Measurements from ENCODE around the gene STARD9.
A peak's percentile ranks its signal among the peaks of the same experiment; 100 is the strongest.

Gene STARD9

DNA sequence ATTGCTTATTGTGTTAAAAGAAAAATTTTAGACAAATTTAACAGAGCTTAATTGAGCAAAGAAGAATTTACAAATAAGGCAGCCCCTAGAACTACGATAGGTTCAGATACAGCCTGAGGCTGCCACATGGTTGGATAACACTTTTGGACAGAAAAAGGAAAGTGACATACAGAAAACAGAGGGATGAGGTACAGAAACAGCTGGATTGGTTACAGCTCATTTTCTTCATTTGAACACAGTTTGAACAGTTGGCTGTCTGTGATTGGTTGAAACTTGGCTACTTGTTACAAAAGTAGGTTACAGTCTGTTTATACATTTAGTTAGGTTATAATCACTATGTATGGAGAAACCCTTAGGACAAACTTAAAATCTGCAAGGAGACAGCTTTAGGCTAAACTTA lies 46.0 kb downstream of the STARD9 start:
- no peak overlapping the region for H3K4me3 ChIP-seq (ENCODE audit: low read length, poor library complexity, severe bottlenecking)
- no peaks in the 10 kb centered on the region for H3K9me3 ChIP-seq (ENCODE audit: insufficient read depth, low read depth, low read length)
- no peaks in the 10 kb centered on the region for H3K9me2 ChIP-seq (replicated peaks; ENCODE audit: low read depth, low read length)
- H4K20me1 ChIP-seq (ENCODE audit: insufficient read depth, low read length, poor library complexity, severe bottlenecking): no peaks in the 10 kb centered on the region
- peaks cover 3% of the 10 kb centered on the region; the same call in 1 of the 2 replicates for H3F3A ChIP-seq (ENCODE audit: low read depth)
- H3K27me3 ChIP-seq (ENCODE audit: insufficient read depth, low read length, poor library complexity, severe bottlenecking): no peaks in the 10 kb centered on the region
- H3K4me1 ChIP-seq (ENCODE audit: insufficient read depth, low read length, poor library complexity, severe bottlenecking): peaks cover 36% of the 10 kb centered on the region
- H3K9ac ChIP-seq (ENCODE audit: low read depth, low read length, poor library complexity, severe bottlenecking): no peak overlapping the region
- no peak overlapping the region for H2AFZ ChIP-seq (ENCODE audit: low read length)
- H3K79me2 ChIP-seq (ENCODE audit: insufficient read depth, low read length): peaks cover 13% of the 10 kb centered on the region; the same call in 1 of the 2 replicates
- TF ChIP-seq, protein P1, sequence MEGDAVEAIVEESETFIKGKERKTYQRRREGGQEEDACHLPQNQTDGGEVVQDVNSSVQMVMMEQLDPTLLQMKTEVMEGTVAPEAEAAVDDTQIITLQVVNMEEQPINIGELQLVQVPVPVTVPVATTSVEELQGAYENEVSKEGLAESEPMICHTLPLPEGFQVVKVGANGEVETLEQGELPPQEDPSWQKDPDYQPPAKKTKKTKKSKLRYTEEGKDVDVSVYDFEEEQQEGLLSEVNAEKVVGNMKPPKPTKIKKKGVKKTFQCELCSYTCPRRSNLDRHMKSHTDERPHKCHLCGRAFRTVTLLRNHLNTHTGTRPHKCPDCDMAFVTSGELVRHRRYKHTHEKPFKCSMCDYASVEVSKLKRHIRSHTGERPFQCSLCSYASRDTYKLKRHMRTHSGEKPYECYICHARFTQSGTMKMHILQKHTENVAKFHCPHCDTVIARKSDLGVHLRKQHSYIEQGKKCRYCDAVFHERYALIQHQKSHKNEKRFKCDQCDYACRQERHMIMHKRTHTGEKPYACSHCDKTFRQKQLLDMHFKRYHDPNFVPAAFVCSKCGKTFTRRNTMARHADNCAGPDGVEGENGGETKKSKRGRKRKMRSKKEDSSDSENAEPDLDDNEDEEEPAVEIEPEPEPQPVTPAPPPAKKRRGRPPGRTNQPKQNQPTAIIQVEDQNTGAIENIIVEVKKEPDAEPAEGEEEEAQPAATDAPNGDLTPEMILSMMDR (conservative IDR thresholded peaks at IDR 0.05; ENCODE audit: low read length): no peak
- TF ChIP-seq EZH2phosphoT487 (IDR thresholded peaks at IDR 0.05; ENCODE audit: borderline replicate concordance): no peak
- H3K36me3 ChIP-seq (ENCODE audit: insufficient read depth, low read length): no peaks in the 10 kb centered on the region
- H3K4me2 ChIP-seq (ENCODE audit: low read depth, low read length, poor library complexity, severe bottlenecking): peak overlapping the region; percentile 3

DNA sequence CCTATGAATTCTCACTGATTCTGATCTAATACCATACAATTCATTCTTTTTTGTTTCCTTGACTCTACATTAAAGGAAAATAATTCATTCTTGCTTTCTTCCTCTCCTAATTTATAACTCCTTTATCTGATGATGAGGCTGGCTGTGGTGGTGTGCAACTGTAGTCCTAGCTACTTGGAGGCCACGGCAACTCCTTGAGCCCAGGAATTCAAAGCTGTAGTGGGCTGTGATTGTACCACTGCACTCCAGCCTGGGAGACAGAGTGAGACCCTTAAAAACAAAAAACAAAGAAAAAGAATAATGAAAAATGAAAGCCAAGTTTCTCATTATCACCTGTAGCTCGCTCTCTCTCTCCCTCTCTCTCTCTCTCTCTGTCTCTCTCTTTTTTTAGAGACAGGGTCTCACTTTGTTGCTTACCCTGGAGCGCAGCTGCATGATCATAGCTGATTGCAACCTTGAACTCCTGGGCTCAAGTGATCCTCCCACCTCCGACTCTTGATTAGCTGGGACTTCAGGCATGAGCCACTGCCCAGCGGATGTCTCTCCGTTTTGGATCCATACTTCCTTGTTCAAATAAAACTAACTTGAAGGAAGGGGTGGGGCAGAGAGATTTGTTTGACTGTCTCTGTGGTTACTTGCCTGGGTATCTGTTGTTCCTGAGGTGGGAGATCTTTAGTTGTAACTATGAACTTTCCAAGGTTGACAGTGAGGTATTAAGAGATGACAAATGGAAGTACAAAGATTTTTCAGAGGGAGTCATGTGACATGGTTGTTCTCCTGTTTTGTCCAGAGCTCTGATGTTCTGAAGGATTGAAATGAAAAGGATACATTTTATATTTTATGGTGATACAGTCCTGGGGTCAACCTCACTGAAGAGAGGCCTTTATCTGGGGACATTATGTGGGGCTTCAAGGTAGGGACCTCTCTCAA lies 46.9 kb downstream of the STARD9 start:
- Histone ChIP-seq H3K4me1 (ENCODE audit: insufficient read depth, low read length, poor library complexity, severe bottlenecking) (peaks cover 36% of the 10 kb centered on the region), H3K36me3 (ENCODE audit: insufficient read depth, low read length) (no peaks in the 10 kb centered on the region), H3K9me3 (ENCODE audit: insufficient read depth, low read depth, low read length) (no peaks in the 10 kb centered on the region), H3K4me2 (ENCODE audit: low read depth, low read length, poor library complexity, severe bottlenecking) (peak overlapping the region; percentile 3), H3K9me2 (replicated peaks; ENCODE audit: low read depth, low read length) (no peaks in the 10 kb centered on the region), H3K27me3 (ENCODE audit: insufficient read depth, low read length, poor library complexity, severe bottlenecking) (no peaks in the 10 kb centered on the region), H4K20me1 (ENCODE audit: insufficient read depth, low read length, poor library complexity, severe bottlenecking) (no peaks in the 10 kb centered on the region), H3F3A (ENCODE audit: low read depth) (peaks cover 3% of the 10 kb centered on the region; the same call in 1 of the 2 replicates), H2AFZ (ENCODE audit: low read length) (no peak overlapping the region), H3K9ac (ENCODE audit: low read depth, low read length, poor library complexity, severe bottlenecking) (peak overlapping the region; percentile 25), H3K79me2 (ENCODE audit: insufficient read depth, low read length) (peaks cover 18% of the 10 kb centered on the region; the same call in 1 of the 2 replicates), H3K4me3 (ENCODE audit: low read length, poor library complexity, severe bottlenecking) (no peak overlapping the region)
- TF ChIP-seq, protein P1 (conservative IDR thresholded peaks at IDR 0.05; ENCODE audit: low read length): no peak
- TF ChIP-seq EZH2phosphoT487 (IDR thresholded peaks at IDR 0.05; ENCODE audit: borderline replicate concordance): no peak

GRCh38 chr15:42623951-42624350 lies 48.5 kb downstream of the STARD9 start:
- Histone ChIP-seq H2AFZ (ENCODE audit: low read length) (no peak overlapping the region), H3K4me1 (ENCODE audit: insufficient read depth, low read length, poor library complexity, severe bottlenecking) (peaks cover 32% of the 10 kb centered on the region), H3K9ac (ENCODE audit: low read depth, low read length, poor library complexity, severe bottlenecking) (no peak overlapping the region), H3F3A (ENCODE audit: low read depth) (peaks cover 3% of the 10 kb centered on the region; the same call in 1 of the 2 replicates), H3K4me2 (ENCODE audit: low read depth, low read length, poor library complexity, severe bottlenecking) (no peak overlapping the region), H3K4me3 (ENCODE audit: low read length, poor library complexity, severe bottlenecking) (no peak overlapping the region), H4K20me1 (ENCODE audit: insufficient read depth, low read length, poor library complexity, severe bottlenecking) (no peaks in the 10 kb centered on the region), H3K27me3 (ENCODE audit: insufficient read depth, low read length, poor library complexity, severe bottlenecking) (no peaks in the 10 kb centered on the region), H3K9me3 (ENCODE audit: insufficient read depth, low read depth, low read length) (no peaks in the 10 kb centered on the region), H3K36me3 (ENCODE audit: insufficient read depth, low read length) (no peaks in the 10 kb centered on the region; the same call in 1 of the 2 replicates), H3K79me2 (ENCODE audit: insufficient read depth, low read length) (peaks cover 23% of the 10 kb centered on the region; the same call in 1 of the 2 replicates), H3K9me2 (replicated peaks; ENCODE audit: low read depth, low read length) (no peaks in the 10 kb centered on the region)
- TF ChIP-seq, protein P1 (conservative IDR thresholded peaks at IDR 0.05; ENCODE audit: low read length): no peak
- TF ChIP-seq EZH2phosphoT487 (IDR thresholded peaks at IDR 0.05; ENCODE audit: borderline replicate concordance): no peak
